Measurements from ENCODE around the gene IGF1R.

- TF ChIP-seq CTCF (IDR thresholded peaks at IDR 0.05; ENCODE audit: low read depth, low read length) (no peak), EZH2phosphoT487 (IDR thresholded peaks at IDR 0.05; ENCODE audit: low read depth) (no peak)
These were observed 251.1 kb downstream of the IGF1R start for GRCh38 chr15:98899272-98900021.
